Endometrial microvascular endothelial cells (primary cell): Measurements from ENCODE around the gene ZNF365. TPM values are rescaled to one million over a fixed set of nuclear protein-coding genes. Genes with fewer than 3 reads are reported as not detected.
"Not testable (repeated sequence)": the region's sequence is repeated elsewhere in the genome, so short reads cannot be mapped to it uniquely, and the experiment has no call there.

Experiments used
- in situ Hi-C: cut with HindIII; loops from 2 replicates; pipeline ENCODE4 v1.10.0; 2017; ENCODE audit warnings: low sequenced_read_pairs, low pct_unique_long_range_greater_than_20kb; ENCODE audit errors: inconsistent ontology term
- total RNA-seq: library from RNA; depleted of rRNA; stranded (reverse); fragments of >200 nt; gene quantifications from one replicate; pipeline ENCODE4 v1.2.3, GENCODE V29; 2015; ENCODE audit errors: inconsistent ontology term

The ZNF365 gene
- total RNA-seq, 1 donor from 2014 or later, result 1.1 TPM

- in situ Hi-C loops, result no loop called here
These were observed 28.3 kb downstream of the ZNF365 start for GRCh38 chr10:62402508-62402907.

- in situ Hi-C loops, result not testable (repeated sequence)
These were observed 36.4 kb downstream of the ZNF365 start for GRCh38 chr10:62410528-62410927.

- in situ Hi-C loops, result not testable (repeated sequence)
These were observed 36.8 kb downstream of the ZNF365 start for GRCh38 chr10:62410934-62411333.

- in situ Hi-C loops, result no loop called here
These were observed 38.9 kb downstream of the ZNF365 start for GRCh38 chr10:62413048-62413447.

- in situ Hi-C loops, result no loop called here
These were observed 39.5 kb downstream of the ZNF365 start for GRCh38 chr10:62413652-62414051.

GRCh38 chr10:62414359-62414758, 40.2 kb downstream of the ZNF365 start:
- in situ Hi-C loops, result no loop called here

- in situ Hi-C loops, result no loop called here
These were observed 48.0 kb downstream of the ZNF365 start for GRCh38 chr10:62422068-62422590.

- in situ Hi-C loops, result no loop called here
These were observed 49.9 kb downstream of the ZNF365 start for GRCh38 chr10:62424026-62424425.

- in situ Hi-C loops, result no loop called here
These were observed 51.9 kb downstream of the ZNF365 start for GRCh38 chr10:62426086-62426485.

GRCh38 chr10:62426600-62426999, 52.4 kb downstream of the ZNF365 start:
- in situ Hi-C loops, result no loop called here

- in situ Hi-C loops, result no loop called here
These were observed 56.7 kb downstream of the ZNF365 start for GRCh38 chr10:62430881-62431280.

GRCh38 chr10:62433181-62433692, 59.1 kb downstream of the ZNF365 start:
- in situ Hi-C loops, result no loop called here

- in situ Hi-C loops, result no loop called here
These were observed 59.7 kb downstream of the ZNF365 start for GRCh38 chr10:62433901-62434300.

- in situ Hi-C loops, result no loop called here
These were observed 63.5 kb downstream of the ZNF365 start for GRCh38 chr10:62437696-62438095.

GRCh38 chr10:62442006-62442405, 67.8 kb downstream of the ZNF365 start:
- in situ Hi-C loops, result no loop called here

- in situ Hi-C loops, result no loop called here
These were observed 68.9 kb downstream of the ZNF365 start for GRCh38 chr10:62442894-62443669.

- in situ Hi-C loops, result no loop called here
These were observed 69.7 kb downstream of the ZNF365 start for GRCh38 chr10:62443866-62444265.

- in situ Hi-C loops, result no loop called here
These were observed 72.5 kb downstream of the ZNF365 start for GRCh38 chr10:62446627-62447026.

GRCh38 chr10:62450912-62451610, 76.9 kb downstream of the ZNF365 start:
- in situ Hi-C loops, result no loop called here

- in situ Hi-C loops, result no loop called here
These were observed 77.4 kb downstream of the ZNF365 start for GRCh38 chr10:62451611-62451975.
